Neuron (in vitro differentiated cells): ENCODE measurements around the gene PGF.

Experiments used
- H2AFZ ChIP-seq: one replicate; pipeline ENCODE4 v1.6.1; 2013; ENCODE audit warnings: low read depth, mild to moderate bottlenecking, inconsistent platforms, low read length, moderate library complexity
- H3K27me3 ChIP-seq: one replicate; pipeline ENCODE4 v1.6.1; 2013; ENCODE audit warnings: low read length; ENCODE audit not compliant: insufficient read depth
- H3K36me3 ChIP-seq: one replicate; pipeline ENCODE4 v1.6.1; 2013; ENCODE audit warnings: low read length; ENCODE audit not compliant: insufficient read depth
- H3K4me1 ChIP-seq: one replicate; pipeline ENCODE4 v1.6.1; 2013; ENCODE audit warnings: low read length; ENCODE audit not compliant: insufficient read depth
- H3K4me3 ChIP-seq: 2 replicates; pipeline ENCODE4 v1.5.1; 2013; ENCODE audit warnings: mild to moderate bottlenecking, low read length, moderate library complexity
- H3K9me3 ChIP-seq: one replicate; pipeline ENCODE4 v1.6.1; 2013; ENCODE audit warnings: low read length

PGF gene

GRCh38 chr14:74911704-74912103, 43.7 kb downstream of the PGF start:
- H3K36me3 ChIP-seq = peaks cover 2% of the 10 kb centered on the region

DNA sequence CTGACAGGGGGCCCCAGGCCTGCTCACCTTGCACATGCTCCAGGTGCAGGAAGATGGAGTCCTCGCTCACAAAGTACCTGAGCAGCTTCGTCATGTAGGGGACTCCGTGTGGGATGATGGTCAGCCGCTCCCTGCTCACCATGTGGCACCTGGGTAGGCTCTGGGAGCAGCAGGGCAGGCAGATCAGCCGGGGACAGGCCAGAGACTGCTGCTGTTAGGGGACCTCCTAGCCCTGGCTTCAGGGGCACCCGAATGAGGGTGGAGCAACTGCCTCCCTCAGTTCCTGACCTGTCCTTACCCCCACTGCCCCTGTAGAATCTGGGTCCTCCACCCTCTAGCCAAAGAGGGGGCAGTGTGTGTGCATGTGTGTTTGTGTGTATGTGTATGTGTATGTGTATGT, 44.2 kb downstream of the PGF start:
- H3K27me3 ChIP-seq = no peaks in the 10 kb centered on the region
- H3K9me3 ChIP-seq = no peaks in the 10 kb centered on the region
- no peak overlapping the region for H2AFZ ChIP-seq
- no peak overlapping the region for H3K4me3 ChIP-seq
- H3K36me3 ChIP-seq = peaks cover 7% of the 10 kb centered on the region
- no peaks in the 10 kb centered on the region for H3K4me1 ChIP-seq

More at GRCh38 chr14:74911704-74912103, 43.7 kb downstream of the PGF start:
- no peaks in the 10 kb centered on the region for H3K27me3 ChIP-seq
- H3K9me3 ChIP-seq = no peaks in the 10 kb centered on the region
- H2AFZ ChIP-seq = no peak overlapping the region
- no peaks in the 10 kb centered on the region for H3K4me1 ChIP-seq
- H3K4me3 ChIP-seq = no peak overlapping the region

GRCh38 chr14:74910556-74910955, 44.8 kb downstream of the PGF start:
- Histone ChIP-seq H2AFZ (no peak overlapping the region), H3K27me3 (no peaks in the 10 kb centered on the region), H3K36me3 (peaks cover 7% of the 10 kb centered on the region), H3K4me3 (no peak overlapping the region), H3K9me3 (no peaks in the 10 kb centered on the region), H3K4me1 (no peaks in the 10 kb centered on the region)

DNA sequence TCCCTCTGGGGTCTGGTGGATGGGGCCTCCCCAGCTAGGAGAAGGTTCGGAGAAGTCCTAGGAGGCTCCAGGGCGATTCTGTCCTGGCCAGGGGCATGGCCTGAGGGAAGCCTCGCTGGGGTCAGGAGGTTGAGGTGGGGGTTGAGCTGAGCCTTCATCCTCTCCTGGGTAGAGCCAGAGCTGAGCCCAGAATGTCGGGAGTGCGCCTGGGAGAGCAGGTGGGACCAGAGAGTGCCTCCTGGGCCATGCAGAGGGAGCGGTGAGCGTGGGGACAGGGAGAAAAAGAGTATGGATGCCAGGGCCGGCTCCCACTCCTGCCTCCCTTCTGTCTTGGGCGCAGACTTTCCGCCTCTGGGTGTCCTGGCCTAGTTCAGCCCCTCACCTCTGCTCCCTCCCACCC, 45.5 kb downstream of the PGF start:
- H3K4me3 ChIP-seq = no peak overlapping the region
- H3K27me3 ChIP-seq = no peaks in the 10 kb centered on the region
- H2AFZ ChIP-seq = no peak overlapping the region
- peaks cover 7% of the 10 kb centered on the region for H3K36me3 ChIP-seq
- H3K9me3 ChIP-seq = no peaks in the 10 kb centered on the region
- no peaks in the 10 kb centered on the region for H3K4me1 ChIP-seq

GRCh38 chr14:74909501-74909900, 45.9 kb downstream of the PGF start:
- Histone ChIP-seq H3K27me3 (no peaks in the 10 kb centered on the region), H3K9me3 (no peaks in the 10 kb centered on the region), H2AFZ (no peak overlapping the region), H3K4me1 (no peaks in the 10 kb centered on the region), H3K4me3 (no peak overlapping the region), H3K36me3 (peaks cover 7% of the 10 kb centered on the region)

GRCh38 chr14:74908861-74909341, 46.5 kb downstream of the PGF start:
- no peak overlapping the region for H3K4me3 ChIP-seq
- H3K36me3 ChIP-seq = peaks cover 7% of the 10 kb centered on the region
- H2AFZ ChIP-seq = no peak overlapping the region

DNA sequence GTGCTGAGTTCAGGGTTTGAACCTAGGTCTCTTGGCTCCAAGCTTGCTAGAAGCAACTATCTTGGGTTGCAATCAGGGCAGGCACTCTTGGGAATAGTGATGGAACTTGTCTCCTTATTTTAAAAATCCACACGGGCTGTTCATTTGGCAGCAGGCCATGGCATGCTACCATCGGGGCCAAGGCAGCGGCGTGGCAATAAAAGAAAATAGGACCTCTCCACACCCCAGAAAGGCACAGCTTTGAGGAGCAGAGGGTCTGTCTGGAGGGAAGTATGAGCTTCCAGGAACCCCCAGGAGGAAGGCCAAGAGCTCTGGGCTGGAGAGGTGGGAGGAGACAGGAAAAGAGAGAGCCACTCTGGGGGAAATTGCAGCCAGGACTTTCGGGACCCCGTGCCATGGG, 47.7 kb downstream of the PGF start:
- no peak overlapping the region for H3K4me3 ChIP-seq
- no peaks in the 10 kb centered on the region for H3K27me3 ChIP-seq
- H3K4me1 ChIP-seq = no peaks in the 10 kb centered on the region
- peaks cover 15% of the 10 kb centered on the region for H3K36me3 ChIP-seq
- no peaks in the 10 kb centered on the region for H3K9me3 ChIP-seq
- H2AFZ ChIP-seq = no peak overlapping the region

More at GRCh38 chr14:74908861-74909341, 46.5 kb downstream of the PGF start:
- H3K9me3 ChIP-seq = no peaks in the 10 kb centered on the region
- H3K27me3 ChIP-seq = no peaks in the 10 kb centered on the region
- no peaks in the 10 kb centered on the region for H3K4me1 ChIP-seq

DNA sequence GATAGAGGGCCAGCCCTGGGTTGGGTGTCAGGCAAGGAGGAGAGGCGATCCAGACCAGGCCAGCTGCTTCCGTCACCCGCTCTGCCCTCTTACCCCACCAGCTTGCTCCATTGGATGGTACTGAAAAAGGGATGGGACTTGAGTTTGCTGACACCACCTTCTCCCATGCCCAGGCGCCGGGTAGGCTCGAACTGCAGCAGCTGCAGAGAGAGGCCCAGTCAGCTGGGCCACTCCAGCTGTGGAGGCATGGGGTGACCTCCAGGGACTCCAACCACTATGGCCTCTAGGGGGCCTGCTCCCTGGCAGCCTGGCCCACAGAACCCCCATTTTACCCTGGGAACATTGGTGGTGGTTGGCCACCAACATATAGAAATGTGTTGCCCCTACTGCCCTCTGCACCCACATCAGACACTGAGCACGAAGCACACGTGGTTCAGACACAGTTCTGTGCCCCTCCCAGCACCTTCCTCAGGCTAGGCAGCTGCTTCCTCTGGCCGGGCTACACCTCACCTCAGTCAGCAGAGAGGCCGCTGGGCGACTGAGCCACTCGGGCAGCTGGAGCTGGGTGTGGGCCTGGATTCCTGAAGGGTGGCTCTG, 48.4 kb downstream of the PGF start:
- Histone ChIP-seq H3K9me3 (no peaks in the 10 kb centered on the region), H3K4me3 (no peak overlapping the region), H2AFZ (no peak overlapping the region), H3K4me1 (no peaks in the 10 kb centered on the region), H3K27me3 (no peaks in the 10 kb centered on the region), H3K36me3 (peaks cover 22% of the 10 kb centered on the region)

GRCh38 chr14:74905595-74906142, 49.7 kb downstream of the PGF start:
- Histone ChIP-seq H2AFZ (no peak overlapping the region), H3K9me3 (no peaks in the 10 kb centered on the region), H3K27me3 (no peaks in the 10 kb centered on the region), H3K4me1 (no peaks in the 10 kb centered on the region), H3K36me3 (peaks cover 36% of the 10 kb centered on the region), H3K4me3 (no peak overlapping the region)

DNA sequence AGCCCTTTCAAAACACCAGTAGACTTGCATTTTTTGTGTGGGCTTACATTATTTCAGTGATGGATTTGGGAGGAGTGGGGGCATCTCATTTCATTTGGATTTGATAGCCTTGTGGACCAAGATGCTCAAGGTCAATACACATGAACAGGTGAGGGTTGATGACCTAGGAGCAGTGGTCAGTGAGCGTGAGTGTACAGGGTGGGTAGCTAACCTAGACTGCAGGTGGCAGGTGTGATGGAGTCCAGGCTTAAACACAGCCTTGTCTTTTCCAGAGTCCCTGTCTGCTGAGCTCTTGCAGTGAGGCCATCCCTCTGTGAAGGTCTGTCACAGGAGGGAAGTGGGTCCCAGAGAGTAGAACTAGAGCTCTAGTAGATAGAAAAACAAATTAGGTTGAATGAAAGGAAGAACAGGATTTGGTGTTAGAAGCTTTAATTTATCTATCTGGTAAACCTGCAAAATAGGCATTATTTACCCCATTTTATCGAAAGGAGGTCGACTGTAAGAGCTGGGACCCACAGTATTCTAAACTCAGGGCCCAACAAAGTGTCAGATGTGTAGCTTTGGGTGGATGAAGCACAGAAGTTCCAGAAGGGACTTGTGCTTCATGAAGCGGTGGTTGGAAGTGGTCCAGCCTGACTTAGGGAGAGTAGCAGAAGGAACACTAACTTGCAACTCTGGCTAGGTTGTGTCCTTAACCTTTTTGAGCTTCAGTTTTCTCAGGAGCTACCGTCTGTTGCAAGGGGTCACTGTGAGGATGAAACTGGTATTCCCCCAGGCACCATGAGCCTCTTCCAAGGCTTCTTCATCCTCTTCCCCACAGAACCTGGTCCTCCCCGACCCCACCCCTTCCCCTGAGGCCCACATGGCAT, 50.5 kb downstream of the PGF start:
- Histone ChIP-seq H2AFZ (no peak overlapping the region), H3K27me3 (no peaks in the 10 kb centered on the region), H3K4me3 (no peak overlapping the region), H3K36me3 (peaks cover 44% of the 10 kb centered on the region), H3K4me1 (no peaks in the 10 kb centered on the region), H3K9me3 (no peaks in the 10 kb centered on the region)

DNA sequence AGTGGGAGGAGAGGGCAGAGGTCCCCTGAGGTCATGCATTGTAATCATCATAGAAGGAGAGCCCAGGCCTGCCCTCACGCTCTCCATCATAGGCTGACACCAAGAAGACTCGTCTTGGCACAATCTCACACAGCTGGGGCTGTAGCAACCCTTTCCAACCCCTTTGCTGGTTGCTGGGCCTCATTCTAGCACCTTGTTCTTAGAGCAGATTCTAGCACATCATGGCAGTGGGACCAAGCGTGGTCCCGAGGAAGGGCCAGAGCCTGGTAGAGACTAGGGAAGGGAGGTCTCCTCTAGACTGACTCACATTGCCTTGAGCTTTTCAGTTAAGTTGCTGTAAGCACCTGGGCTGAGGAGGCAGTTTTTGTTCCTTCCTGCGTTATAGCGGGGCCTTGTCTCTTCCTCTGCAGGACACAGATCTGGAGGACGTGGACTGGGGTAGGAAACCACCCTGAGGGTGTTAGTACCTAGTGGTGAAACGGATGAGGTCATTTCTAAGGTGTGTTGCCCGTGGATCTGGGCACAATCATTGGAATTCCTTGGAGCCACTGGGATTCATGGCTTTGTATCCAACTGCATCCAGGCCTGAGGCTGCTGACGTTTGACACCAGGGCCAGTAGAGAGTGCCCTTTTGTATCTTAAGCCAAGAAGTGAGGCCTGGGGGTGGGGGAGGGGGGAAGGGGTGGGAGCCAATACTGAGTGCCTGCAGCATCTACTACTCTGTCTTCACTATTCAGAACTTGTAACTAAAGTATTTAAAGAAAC, 52.3 kb downstream of the PGF start:
- Histone ChIP-seq H3K4me3 (no peak overlapping the region), H3K4me1 (no peaks in the 10 kb centered on the region), H3K27me3 (no peaks in the 10 kb centered on the region), H3K9me3 (no peaks in the 10 kb centered on the region), H3K36me3 (peaks cover 61% of the 10 kb centered on the region), H2AFZ (no peak overlapping the region)

DNA sequence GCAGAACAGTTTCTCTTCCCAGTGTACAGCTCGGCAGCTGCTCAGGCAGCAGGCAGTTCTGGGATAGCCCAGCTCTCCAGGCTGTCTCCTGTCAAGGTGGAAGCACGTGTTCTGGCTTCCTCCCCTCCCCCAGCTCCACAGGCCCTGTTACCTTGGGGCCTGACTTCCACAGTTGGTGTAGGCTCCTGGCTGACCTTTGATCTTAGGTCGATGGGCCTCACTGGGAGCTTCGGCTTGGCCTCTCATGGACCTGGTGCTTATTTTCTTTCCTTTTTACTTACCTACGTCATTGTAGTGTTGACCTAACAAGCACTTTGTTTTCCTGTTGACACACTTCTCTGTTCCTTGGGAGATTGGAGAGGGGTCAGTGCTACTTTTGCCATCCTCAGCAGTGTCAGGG, 56.7 kb downstream of the PGF start:
- H3K4me3 ChIP-seq = no peak overlapping the region
- H3K9me3 ChIP-seq = no peaks in the 10 kb centered on the region
- H3K36me3 ChIP-seq = peaks cover 96% of the 10 kb centered on the region
- H3K27me3 ChIP-seq = no peaks in the 10 kb centered on the region
- no peaks in the 10 kb centered on the region for H3K4me1 ChIP-seq
- H2AFZ ChIP-seq = no peak overlapping the region

DNA sequence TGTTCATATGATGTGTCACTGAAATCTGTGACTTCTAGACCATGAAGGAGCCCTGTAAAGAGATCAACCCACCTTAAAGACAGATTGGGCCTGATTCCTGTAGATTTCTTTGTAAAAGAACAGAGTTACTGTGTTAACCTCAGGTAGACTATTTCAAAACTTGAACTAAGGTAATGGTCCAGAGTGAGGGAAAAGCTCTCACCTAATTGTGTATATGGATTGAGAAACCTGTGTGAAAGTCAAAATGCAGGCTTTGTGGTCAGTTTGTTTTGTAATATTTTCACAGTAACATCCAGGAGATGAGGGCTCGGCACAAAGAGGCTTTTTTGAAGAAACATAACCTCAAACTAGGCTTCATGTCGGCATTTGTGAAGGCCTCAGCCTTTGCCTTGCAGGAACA, 57.3 kb downstream of the PGF start:
- Histone ChIP-seq H3K27me3 (no peaks in the 10 kb centered on the region), H3K4me1 (no peaks in the 10 kb centered on the region), H3K36me3 (peaks cover 98% of the 10 kb centered on the region)

More for the DNA sequence above, 57.3 kb downstream of the PGF start:
- H3K4me3 ChIP-seq = no peak overlapping the region
- no peaks in the 10 kb centered on the region for H3K9me3 ChIP-seq
- no peak overlapping the region for H2AFZ ChIP-seq
